ENCODE results near the gene SUFU. TPM values are rescaled to one million over a fixed set of nuclear protein-coding genes. Genes with fewer than 3 reads are reported as not detected.

The SUFU gene
- total and polyA plus RNA-seq, 2 of the 8 experiments (the other 6 are each of a cell fraction or from before 2014, with no cell fraction given) = 7.0 to 10.8 TPM

GRCh38 chr10:102682981-102683380 is 179.2 kb downstream of the SUFU start:
- H3K9ac ChIP-seq (replicated peaks in 1 of 4; ENCODE audit: extremely low read depth in 1 of 4, low read depth in 3 of 4, low read length in 3 of 4) = no peak overlapping the region
- FAIRE-seq (no peak), DNase-seq (ENCODE audit: low read depth in 1 of 2, low spot score in 2 of 2) (no peak)
- no peak overlapping the region for H3K23ac ChIP-seq (ENCODE audit: insufficient read length)
- no peak for TF ChIP-seq BACH1 (IDR thresholded peaks at IDR 0.05; ENCODE audit: low read length)
- no peak for TF ChIP-seq GTF2F1 (IDR thresholded peaks at IDR 0.05; ENCODE audit: borderline replicate concordance, low read depth, low read length)
- no peak for TF ChIP-seq CTCF (IDR thresholded peaks at IDR 0.05; ENCODE audit: control extremely low read depth in 1 of 3, insufficient read depth in 1 of 3, low read depth in 1 of 3, low read length in 3 of 3)
- no peak for TF ChIP-seq MAX (IDR thresholded peaks at IDR 0.05)
- TF ChIP-seq ASH2L (IDR thresholded peaks at IDR 0.05; ENCODE audit: low read length) = no peak
- TF ChIP-seq SP2 (IDR thresholded peaks at IDR 0.05; ENCODE audit: low read length) = no peak
- no peak for TF ChIP-seq CBX5 (IDR thresholded peaks at IDR 0.05; ENCODE audit: low read depth, low read length)
- TF ChIP-seq SUZ12 (IDR thresholded peaks at IDR 0.05; ENCODE audit: low read length) = no peak
- no peak for TF ChIP-seq NRF1 (IDR thresholded peaks at IDR 0.05; ENCODE audit: low read depth, low read length)
- no peak overlapping the region for H4K8ac ChIP-seq (ENCODE audit: extremely low read depth, insufficient read depth, low read length)
- no peak overlapping the region for H3K4ac ChIP-seq (replicated peaks; ENCODE audit: insufficient read length, low read depth, low read length)
- H2BK20ac ChIP-seq (ENCODE audit: low read length) = no peak overlapping the region
- no peak overlapping the region for H3K4me3 ChIP-seq (ENCODE audit: extremely low read depth in 1 of 4, insufficient read depth in 2 of 4, low read depth in 3 of 4, low read length in 4 of 4)
- H2BK120ac ChIP-seq (replicated peaks; ENCODE audit: low read depth, low read length) = no peak overlapping the region
- no peak overlapping the region for H2BK15ac ChIP-seq (ENCODE audit: low read length)
- H3K27ac ChIP-seq (ENCODE audit: low read depth, low read length) = no peak overlapping the region
- H2BK5ac ChIP-seq (ENCODE audit: low read depth, low read length) = no peak overlapping the region
- 94% methylated on average over 4 of the region's 4 CpGs; no CpG with 5 or more reads in 1 of the 2 experiments for WGBS, 2 experiments (ENCODE audit: extremely low coverage in 1 of 2, insufficient coverage in 1 of 2, insufficient read length in 1 of 2, insufficient replicate concordance in 2 of 2, low coverage in 1 of 2, low lambda C conversion rate in 2 of 2, missing lambda C conversion rate in 1 of 2)
- no peak overlapping the region for H2AFZ ChIP-seq (ENCODE audit: low read length)
- H4K5ac ChIP-seq (ENCODE audit: insufficient read length, low read depth, low read length) = no peak overlapping the region
- CTCF ChIA-PET (ENCODE audit: partially characterized antibody) = interaction anchor here (1.1 to 3.0 kb wide), 2 partner anchors 13 to 15 kb away, joined by 3 to 11 read pairs; no protein-coding TSS in a partner anchor
- H3K23me2 ChIP-seq (ENCODE audit: low read depth, low read length) = no peaks in the 10 kb centered on the region
- no peak overlapping the region for H3K18ac ChIP-seq (ENCODE audit: extremely low read depth, low read length)
- no peaks in the 10 kb centered on the region for H4K20me1 ChIP-seq (replicated peaks in 1 of 2; ENCODE audit: control insufficient read depth in 1 of 2, insufficient read depth in 2 of 2, low read length in 2 of 2)
- no peak overlapping the region for H4K91ac ChIP-seq (replicated peaks; ENCODE audit: insufficient read length, low read length)
- no peaks in the 10 kb centered on the region for H3K79me2 ChIP-seq (ENCODE audit: control insufficient read depth in 1 of 2, insufficient read depth in 2 of 2, low read length in 2 of 2)
- H2AK5ac ChIP-seq (ENCODE audit: low read depth, low read length) = no peak overlapping the region
- H3K4me2 ChIP-seq (ENCODE audit: insufficient read depth in 1 of 2, low read depth in 2 of 2, low read length in 2 of 2) = no peak overlapping the region
- peaks cover 4 to 12% (median 7%) of the 10 kb centered on the region in 4 experiments for H3K4me1 ChIP-seq (replicated peaks in 1 of 4; ENCODE audit: control insufficient read depth in 3 of 4, insufficient read depth in 4 of 4, low read length in 3 of 4)
- H3K36me3 ChIP-seq (ENCODE audit: control insufficient read depth in 2 of 4, insufficient read depth in 4 of 4, low read length in 3 of 4) = peaks cover 0 to 13% (median 5%) of the 10 kb centered on the region in 4 experiments; a peak in 4 of 8 replicates
- no peak overlapping the region for H2BK12ac ChIP-seq (ENCODE audit: low read depth, low read length)
- H3K56ac ChIP-seq (replicated peaks; ENCODE audit: insufficient read length, low read depth, low read length) = no peak overlapping the region
- H3K9me3 ChIP-seq (ENCODE audit: insufficient read depth in 2 of 2, low read depth in 1 of 2, low read length in 1 of 2) = no peaks in the 10 kb centered on the region
- no peaks in the 10 kb centered on the region for H3K79me1 ChIP-seq (ENCODE audit: low read depth, low read length)
- H3K14ac ChIP-seq (ENCODE audit: insufficient read length) = no peak overlapping the region
- POLR2A ChIA-PET (ENCODE audit: partially characterized antibody) = interaction anchor here (0.7 to 1.2 kb wide), 3 partner anchors 9 to 129 kb away, joined by 3 to 5 read pairs (median 3); no protein-coding TSS in a partner anchor
- H3K27me3 ChIP-seq (replicated peaks in 1 of 4; ENCODE audit: control insufficient read depth in 3 of 4, extremely low read depth in 1 of 4, insufficient read depth in 3 of 4, low read length in 3 of 4) = no peaks in the 10 kb centered on the region

Measured in H1 (cell line).